ENCODE measurements around the gene PAX2. TPM values are rescaled to one million over a fixed set of nuclear protein-coding genes. Genes with fewer than 3 reads are reported as not detected.
"Not testable (repeated sequence)": the region's sequence is repeated elsewhere in the genome, so short reads cannot be mapped to it uniquely, and the experiment has no call there.

PAX2 gene
- polyA plus RNA-seq (ENCODE audit: insufficient read length in 3 of 3), result 100 to 1,000 TPM; 130 to 141 (median 133) TPM

GRCh38 chr10:100744987-100745881 is at the start of gene PAX2:
TSS of gene PAX2 (plus strand) at chr10:100745582. CDS start at chr10:100746261, 679 bp downstream.
- peak in 1 of 3 donors; percentile 88 for DNase-seq (ENCODE audit: low read depth in 3 of 3, low spot score in 2 of 3)

GRCh38 chr10:100696477-100696901 is 48.9 kb upstream of the PAX2 start:
- no peak for DNase-seq (ENCODE audit: low read depth in 3 of 3, low spot score in 2 of 3)

- no peak for DNase-seq (ENCODE audit: low read depth in 3 of 3, low spot score in 2 of 3)
These were observed 48.3 kb upstream of the PAX2 start for GRCh38 chr10:100697070-100697469.

GRCh38 chr10:100697631-100698030 is 47.8 kb upstream of the PAX2 start:
- no peak for DNase-seq (ENCODE audit: low read depth in 3 of 3, low spot score in 2 of 3)

GRCh38 chr10:100701704-100702103 is 43.7 kb upstream of the PAX2 start:
- not testable (repeated sequence) for DNase-seq (ENCODE audit: low read depth in 3 of 3, low spot score in 2 of 3)

DNA sequence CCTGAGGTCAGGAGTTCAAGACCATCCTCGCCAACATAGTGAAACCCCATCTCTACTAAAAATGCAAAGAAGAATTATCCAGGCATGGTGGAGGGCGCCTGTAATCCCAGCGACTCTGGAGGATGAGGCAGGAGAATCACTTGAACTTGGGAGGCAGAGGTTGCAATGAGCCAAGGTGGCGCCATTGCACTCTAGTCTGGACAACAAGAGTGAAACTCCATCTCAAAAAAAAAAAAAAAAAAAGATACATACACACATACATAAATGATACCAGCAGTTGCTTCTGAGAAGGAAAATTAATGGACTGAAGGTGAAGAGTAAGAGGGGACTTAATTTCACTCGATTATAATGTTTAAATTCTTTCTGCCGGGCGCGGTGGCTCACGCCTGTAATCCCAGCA is 40.2 kb upstream of the PAX2 start:
- DNase-seq (ENCODE audit: low read depth in 3 of 3, low spot score in 2 of 3), result no peak

DNA sequence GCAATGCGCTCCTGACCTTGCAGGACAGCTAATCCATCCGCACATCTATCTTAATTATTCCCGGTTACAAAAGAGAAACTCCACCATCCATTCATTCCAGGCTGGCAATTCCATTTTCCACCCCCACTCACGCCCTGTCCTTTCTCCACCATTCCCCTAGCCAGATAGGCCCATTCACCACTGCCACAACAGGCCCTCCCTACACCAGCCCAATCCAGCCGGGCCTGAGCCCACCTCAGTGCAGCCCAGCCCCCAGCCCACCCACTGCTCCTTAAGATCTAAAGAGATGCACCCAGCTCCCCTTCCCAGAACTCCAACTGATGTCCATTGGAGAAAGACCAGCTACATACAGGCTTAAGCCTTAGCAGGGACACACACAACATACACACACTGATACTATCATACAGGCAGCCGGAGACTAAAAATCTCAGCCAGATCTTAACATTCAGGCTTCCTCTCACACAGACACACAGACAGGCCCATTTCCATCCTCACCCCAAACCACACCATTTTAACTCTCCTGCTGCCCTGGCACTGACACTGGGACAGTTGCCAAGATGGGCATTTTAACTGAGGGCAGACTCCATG is 38.0 kb upstream of the PAX2 start:
- DNase-seq (ENCODE audit: low read depth in 3 of 3, low spot score in 2 of 3), result no peak

DNA sequence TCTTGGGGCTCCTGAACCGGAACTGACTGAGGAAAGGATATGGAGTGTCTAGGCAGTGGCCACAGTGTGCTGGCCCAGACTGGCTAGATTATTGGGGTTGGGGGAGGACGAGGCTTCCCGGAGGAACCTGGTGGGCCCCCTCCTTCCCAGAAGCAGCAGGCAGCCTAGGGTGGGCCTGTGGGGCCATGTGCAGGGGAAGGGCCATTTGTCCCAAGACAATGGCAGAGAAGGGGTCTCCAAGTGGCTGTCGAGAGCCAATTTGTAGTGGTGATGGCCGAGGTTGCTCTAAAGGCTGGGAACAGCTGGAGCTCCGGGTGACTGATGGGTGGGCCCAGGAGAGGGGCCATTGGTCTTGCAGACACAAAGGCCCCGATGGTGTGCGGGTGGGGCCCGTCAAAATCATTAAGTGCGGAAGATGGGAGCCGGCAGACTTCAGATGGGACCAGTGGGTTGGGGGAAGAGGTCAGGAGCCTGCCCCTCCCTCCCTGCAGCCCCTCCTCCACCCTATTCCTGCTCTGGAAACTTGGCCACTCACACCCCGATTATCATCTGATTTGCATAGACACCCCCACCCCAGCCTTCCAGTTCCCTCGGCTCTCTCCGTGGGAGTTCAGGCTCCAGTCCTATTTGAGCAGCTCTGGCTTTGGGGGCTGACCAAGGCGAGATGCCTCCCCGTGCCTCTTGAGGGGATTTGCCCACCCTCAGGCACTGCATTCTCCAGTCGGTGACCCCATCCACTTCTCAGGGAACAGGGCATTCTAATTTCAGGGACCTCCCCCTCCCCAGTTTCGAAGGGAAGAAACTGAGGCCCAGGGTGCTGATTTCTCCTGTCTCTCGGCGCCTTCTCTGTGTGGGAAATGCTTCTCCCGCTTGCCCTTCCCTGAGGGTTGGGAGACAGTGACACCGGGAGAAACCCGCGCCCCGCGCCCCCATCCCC is 36.0 kb upstream of the PAX2 start:
- no peak for DNase-seq (ENCODE audit: low read depth in 3 of 3, low spot score in 2 of 3)

GRCh38 chr10:100710151-100710871 is 35.1 kb upstream of the PAX2 start:
- DNase-seq (ENCODE audit: low read depth in 3 of 3, low spot score in 2 of 3), result no peak

DNA sequence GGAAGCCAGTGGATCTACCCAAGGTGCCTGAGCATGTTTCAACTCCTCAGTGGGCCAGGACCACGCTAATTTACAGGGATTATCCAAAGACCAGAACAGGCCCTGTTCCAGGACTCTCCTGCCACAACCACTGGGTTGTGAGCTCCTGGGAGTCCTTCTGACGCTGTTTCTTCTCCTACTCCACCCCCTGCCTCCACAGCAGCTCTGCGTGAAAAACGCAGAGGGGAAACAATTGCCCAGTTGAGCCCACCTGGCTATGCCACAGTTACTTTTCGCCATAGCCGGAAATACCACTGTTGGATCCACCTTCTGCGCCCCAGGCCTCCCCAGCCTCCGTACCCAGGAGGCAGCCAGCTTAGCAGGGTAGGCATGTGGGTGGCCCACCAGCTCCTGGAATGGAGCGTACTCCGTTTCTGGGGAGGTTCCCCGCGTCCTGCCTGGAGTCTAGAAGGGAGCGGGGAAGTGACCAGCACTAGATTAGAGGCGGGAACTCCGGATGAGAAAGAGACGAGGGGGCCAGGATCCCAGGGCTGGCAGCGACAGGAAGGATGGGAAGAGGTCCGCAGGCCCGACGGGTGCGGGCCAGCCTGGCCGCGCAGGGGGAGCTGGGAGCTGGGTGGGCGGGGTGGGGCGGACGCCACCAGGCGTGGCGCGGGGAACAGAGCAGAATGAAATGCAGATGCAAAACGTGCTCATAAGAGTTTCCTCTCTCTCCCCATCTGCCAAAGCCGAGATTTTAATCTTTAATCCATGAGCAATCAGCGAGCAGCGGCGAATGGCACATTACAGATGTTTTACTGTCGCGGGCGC is 32.1 kb upstream of the PAX2 start:
- DNase-seq (ENCODE audit: low read depth in 3 of 3, low spot score in 2 of 3), result no peak

DNA sequence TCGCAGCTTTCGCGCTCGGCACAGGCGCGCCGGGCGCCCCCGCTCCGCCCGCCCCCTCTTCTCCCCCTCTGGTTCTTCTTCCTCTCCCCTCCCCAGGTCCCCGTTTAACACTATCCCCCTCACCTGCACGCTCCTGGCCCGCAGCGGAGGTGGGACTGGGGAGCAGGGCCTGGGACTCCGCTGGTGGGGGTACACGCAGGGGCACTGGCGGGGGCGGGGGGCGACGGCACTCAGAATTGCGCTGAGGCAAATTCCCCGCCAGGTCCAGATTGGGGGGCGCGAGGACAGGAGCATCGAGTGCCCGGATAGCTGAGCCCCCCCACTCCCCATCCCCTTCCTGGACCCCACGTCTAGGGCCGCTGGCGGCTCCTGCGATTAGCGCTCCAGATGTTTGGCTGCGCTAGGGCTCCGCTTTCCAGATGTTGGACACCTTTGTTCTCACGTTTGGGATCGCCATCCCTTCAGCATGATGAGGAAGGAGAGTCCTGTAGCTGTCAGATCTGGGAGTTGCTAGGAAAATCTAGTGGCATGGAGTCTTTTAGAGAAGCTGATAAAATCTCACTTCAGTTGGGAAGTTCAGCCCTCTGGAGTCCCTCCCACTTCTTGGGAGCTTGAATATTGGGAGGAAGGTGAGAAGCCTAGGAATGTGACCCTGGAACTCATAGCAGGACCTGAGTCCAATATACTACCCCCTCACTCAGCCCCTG is 31.4 kb upstream of the PAX2 start:
- no peak for DNase-seq (ENCODE audit: low read depth in 3 of 3, low spot score in 2 of 3)

DNA sequence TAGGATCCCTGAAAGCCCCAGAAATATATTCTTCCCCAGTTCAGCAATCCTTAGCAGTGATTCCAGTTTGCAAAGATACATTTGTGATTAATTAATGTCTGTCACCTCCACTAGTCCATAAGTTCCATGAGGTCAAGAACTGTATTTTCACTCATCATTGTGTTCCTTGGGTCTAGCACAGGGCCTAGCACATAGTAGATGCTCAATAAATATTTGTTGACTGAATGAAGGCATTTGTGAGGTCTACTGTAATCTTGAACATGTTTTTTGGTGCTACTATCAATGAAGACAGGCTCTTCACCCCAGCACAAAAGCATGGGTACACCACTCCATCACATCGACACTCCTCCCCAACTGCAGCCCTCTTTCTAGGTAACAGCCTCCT is 30.8 kb upstream of the PAX2 start:
- DNase-seq (ENCODE audit: low read depth in 3 of 3, low spot score in 2 of 3), result no peak

DNA sequence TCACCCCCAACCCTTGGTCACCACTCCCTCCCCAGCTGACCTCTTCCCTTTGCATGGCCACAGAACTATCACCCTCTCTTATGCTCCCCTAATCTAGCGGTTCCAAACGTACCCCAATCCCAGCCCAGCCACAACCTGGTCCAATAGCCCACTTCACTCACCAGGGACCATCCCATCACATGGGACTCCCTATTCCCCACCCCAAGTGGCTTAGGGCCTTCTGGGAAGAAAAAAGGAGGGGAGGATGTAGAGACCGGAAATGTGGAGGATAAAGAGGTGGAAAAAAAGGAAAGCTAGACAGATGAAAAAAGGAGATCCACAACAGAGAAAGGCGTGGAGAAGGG is 30.3 kb upstream of the PAX2 start:
- DNase-seq (ENCODE audit: low read depth in 3 of 3, low spot score in 2 of 3), result no peak

- no peak for DNase-seq (ENCODE audit: low read depth in 3 of 3, low spot score in 2 of 3)
These were observed 29.7 kb upstream of the PAX2 start for GRCh38 chr10:100715445-100716385.

- no peak for DNase-seq (ENCODE audit: low read depth in 3 of 3, low spot score in 2 of 3)
These were observed 28.2 kb upstream of the PAX2 start for GRCh38 chr10:100717166-100717565.

DNA sequence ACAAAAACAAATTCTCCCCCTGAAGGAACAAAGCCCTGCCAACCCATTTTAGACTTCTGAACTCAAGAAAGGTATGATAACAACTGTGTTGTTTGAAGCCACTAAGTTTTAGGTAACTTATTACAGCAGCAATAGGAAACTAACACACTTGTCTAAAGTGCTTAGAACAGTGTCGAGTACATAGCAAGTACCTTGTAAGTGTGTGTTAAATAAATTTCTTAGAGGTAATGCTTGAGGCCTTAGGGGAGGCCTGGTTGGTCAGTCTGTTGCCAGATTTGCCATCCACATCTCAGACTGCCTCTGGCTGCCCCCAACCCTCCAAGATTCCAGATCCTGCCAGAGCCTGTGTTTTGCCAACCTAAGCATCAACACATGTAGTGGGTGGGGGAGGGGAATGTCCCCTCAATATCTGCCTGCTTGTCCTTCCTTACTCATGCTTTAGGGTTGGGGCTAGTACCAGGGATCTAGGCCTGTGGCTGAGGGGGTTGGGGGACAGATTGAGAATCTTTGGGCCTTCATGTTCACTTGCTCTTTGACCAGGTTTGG is 27.1 kb upstream of the PAX2 start:
- DNase-seq (ENCODE audit: low read depth in 3 of 3, low spot score in 2 of 3), result no peak

GRCh38 chr10:100723180-100723579 is 22.2 kb upstream of the PAX2 start:
- DNase-seq (ENCODE audit: low read depth in 3 of 3, low spot score in 2 of 3), result no peak

All from right renal cortex interstitium (tissue), 3 donors.